GM13977 (cell line): ENCODE measurements around the gene FAM177B.

ENCODE experiments used
- DNase-seq: peaks from one replicate; pipeline ENCODE4 v3.0.0; 2012; ENCODE audit warnings: low spot score
- in situ Hi-C: fragments of 300-500 bp; cut with MboI; formaldehyde crosslinking; loops from one replicate; pipeline ENCODE4 v1.12.0; 2022; ENCODE audit warnings: low sequenced_read_pairs, low pct_unique_long_range_greater_than_20kb, mixed read lengths, inconsistent platforms; ENCODE audit not compliant: unreplicated experiment
- TF ChIP-seq, protein P1 (sequence below): IDR thresholded peaks from 2 replicates; pipeline ENCODE4 v1.5.1; 2012; ENCODE audit warnings: mild to moderate bottlenecking, control low read depth; ENCODE audit not compliant: insufficient read depth; ENCODE audit errors: extremely low read depth, missing control alignments

The FAM177B gene

DNA sequence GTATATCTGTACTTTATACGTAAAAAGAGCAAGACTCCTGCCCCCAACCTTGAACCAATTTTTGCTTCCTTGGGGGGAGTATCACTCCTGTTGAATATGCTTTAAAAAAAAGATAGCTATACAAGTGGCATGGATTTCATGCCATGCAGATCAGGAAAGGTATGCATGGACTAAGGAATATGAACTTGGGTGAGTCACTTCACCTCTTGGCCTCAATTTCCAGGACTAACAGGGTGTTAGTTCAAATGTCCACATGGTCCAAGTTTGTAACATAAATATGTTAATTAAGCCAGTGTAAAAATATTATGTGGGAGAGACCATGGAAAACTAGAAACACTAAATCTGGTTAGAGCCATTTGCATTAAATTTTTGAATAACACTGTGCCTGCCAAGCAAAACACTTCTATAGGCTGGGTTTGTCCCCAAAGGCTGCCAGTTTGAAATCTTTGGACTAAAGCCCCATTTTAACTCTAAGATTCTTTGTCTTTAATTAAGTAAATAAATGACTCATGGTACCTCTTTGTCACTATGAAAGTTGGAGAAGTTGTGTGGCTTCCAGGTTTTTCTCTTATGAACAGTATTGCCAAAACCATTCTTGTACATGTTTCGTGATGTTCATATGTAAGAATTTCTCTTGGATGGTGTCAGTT is 33.1 kb downstream of the FAM177B start:
- TF ChIP-seq, protein P1, sequence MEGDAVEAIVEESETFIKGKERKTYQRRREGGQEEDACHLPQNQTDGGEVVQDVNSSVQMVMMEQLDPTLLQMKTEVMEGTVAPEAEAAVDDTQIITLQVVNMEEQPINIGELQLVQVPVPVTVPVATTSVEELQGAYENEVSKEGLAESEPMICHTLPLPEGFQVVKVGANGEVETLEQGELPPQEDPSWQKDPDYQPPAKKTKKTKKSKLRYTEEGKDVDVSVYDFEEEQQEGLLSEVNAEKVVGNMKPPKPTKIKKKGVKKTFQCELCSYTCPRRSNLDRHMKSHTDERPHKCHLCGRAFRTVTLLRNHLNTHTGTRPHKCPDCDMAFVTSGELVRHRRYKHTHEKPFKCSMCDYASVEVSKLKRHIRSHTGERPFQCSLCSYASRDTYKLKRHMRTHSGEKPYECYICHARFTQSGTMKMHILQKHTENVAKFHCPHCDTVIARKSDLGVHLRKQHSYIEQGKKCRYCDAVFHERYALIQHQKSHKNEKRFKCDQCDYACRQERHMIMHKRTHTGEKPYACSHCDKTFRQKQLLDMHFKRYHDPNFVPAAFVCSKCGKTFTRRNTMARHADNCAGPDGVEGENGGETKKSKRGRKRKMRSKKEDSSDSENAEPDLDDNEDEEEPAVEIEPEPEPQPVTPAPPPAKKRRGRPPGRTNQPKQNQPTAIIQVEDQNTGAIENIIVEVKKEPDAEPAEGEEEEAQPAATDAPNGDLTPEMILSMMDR, result no peak
- no peak for DNase-seq
- in situ Hi-C loops, result no loop called here

GRCh38 chr1:222772996-222773379 is 36.0 kb downstream of the FAM177B start:
- DNase-seq, result no peak
- TF ChIP-seq, protein P1, result no peak
- in situ Hi-C loops, result no loop called here

- in situ Hi-C loops, result loop anchor here (25.0 kb wide), 1 partner anchor 310 kb away; no protein-coding TSS in a partner anchor
- no peak for DNase-seq
- TF ChIP-seq, protein P1, result no peak
Observed at GRCh38 chr1:222777463-222777862, 40.5 kb downstream of the FAM177B start.

DNA sequence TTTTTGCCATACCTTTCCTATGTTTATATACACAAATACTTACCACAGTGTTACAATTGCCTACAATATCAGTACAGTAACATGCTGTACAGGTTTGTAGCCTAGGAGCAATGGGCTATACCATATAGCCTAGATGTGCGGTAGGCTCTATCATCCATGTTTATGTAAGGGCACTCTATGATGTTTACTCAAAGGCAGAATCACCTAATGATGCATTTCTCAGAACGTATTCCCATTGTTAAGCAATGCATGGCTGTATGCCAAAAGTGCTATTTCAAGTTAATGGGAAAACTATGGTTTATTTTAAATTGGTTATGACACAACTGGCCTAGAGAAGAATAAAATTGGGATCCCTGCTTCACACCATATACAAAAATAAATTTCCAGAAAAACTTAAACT is 41.0 kb downstream of the FAM177B start:
- in situ Hi-C loops, result loop anchor here (25.0 kb wide), 1 partner anchor 309 kb away; no protein-coding TSS in a partner anchor
- no peak for DNase-seq
- TF ChIP-seq, protein P1, result no peak

- in situ Hi-C loops, result loop anchor here (25.0 kb wide), 1 partner anchor 306 kb away; no protein-coding TSS in a partner anchor
- no peak for DNase-seq
- TF ChIP-seq, protein P1, result no peak
Observed at GRCh38 chr1:222781251-222781650, 44.2 kb downstream of the FAM177B start.

GRCh38 chr1:222783051-222783450 is 46.0 kb downstream of the FAM177B start:
- TF ChIP-seq, protein P1, result no peak
- in situ Hi-C loops, result loop anchor here (25.0 kb wide), 1 partner anchor 304 kb away; no protein-coding TSS in a partner anchor
- DNase-seq, result no peak

- DNase-seq, result no peak
- TF ChIP-seq, protein P1, result no peak
- in situ Hi-C loops, result loop anchor here (25.0 kb wide), 1 partner anchor 303 kb away; no protein-coding TSS in a partner anchor
Observed at GRCh38 chr1:222784371-222784770, 47.4 kb downstream of the FAM177B start.
